ENCODE data around the gene ARMC2.
"Not testable (repeated sequence)": the region's sequence is repeated elsewhere in the genome, so short reads cannot be mapped to it uniquely, and the experiment has no call there.

The ARMC2 gene, protein sequence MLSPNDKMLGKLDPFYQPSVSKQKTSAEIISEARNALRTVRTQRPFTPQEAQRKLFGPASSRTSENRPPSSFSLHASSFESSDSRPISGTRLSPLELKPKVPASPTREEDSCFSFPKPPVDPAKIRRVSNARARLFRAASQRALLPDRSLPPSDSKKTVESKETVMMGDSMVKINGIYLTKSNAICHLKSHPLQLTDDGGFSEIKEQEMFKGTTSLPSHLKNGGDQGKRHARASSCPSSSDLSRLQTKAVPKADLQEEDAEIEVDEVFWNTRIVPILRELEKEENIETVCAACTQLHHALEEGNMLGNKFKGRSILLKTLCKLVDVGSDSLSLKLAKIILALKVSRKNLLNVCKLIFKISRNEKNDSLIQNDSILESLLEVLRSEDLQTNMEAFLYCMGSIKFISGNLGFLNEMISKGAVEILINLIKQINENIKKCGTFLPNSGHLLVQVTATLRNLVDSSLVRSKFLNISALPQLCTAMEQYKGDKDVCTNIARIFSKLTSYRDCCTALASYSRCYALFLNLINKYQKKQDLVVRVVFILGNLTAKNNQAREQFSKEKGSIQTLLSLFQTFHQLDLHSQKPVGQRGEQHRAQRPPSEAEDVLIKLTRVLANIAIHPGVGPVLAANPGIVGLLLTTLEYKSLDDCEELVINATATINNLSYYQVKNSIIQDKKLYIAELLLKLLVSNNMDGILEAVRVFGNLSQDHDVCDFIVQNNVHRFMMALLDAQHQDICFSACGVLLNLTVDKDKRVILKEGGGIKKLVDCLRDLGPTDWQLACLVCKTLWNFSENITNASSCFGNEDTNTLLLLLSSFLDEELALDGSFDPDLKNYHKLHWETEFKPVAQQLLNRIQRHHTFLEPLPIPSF

GRCh38 chr6:108848116-108848868, at the start of gene ARMC2:
TSS of gene ARMC2 (plus strand) at chr6:108848422. CDS start at chr6:108854268, 5,846 bp downstream.
- DNase-seq (ENCODE audit: low read depth) = peak; percentile 78

GRCh38 chr6:108798670-108799353, 49.4 kb upstream of the ARMC2 start:
- DNase-seq (ENCODE audit: low read depth) = no peak

DNA sequence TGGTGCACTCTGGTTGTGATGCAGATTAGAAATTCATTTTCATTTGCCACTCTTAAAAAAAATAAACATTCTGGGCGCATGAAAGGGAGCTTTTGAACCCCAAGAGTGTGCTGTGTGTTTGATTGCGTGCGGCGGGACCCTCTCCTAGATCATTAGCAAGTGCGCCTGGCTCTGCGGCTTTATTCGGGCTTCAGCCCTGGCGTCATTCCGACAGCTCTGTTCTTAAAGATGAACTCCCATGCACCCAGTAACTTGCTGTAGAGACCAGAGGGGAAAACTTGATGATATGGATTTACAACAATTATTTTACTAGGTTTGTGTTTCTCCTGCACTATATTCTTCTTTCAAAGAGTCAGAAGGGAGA, 48.9 kb upstream of the ARMC2 start:
- DNase-seq (ENCODE audit: low read depth) = no peak

GRCh38 chr6:108799791-108800190, 48.4 kb upstream of the ARMC2 start:
- no peak for DNase-seq (ENCODE audit: low read depth)

DNA sequence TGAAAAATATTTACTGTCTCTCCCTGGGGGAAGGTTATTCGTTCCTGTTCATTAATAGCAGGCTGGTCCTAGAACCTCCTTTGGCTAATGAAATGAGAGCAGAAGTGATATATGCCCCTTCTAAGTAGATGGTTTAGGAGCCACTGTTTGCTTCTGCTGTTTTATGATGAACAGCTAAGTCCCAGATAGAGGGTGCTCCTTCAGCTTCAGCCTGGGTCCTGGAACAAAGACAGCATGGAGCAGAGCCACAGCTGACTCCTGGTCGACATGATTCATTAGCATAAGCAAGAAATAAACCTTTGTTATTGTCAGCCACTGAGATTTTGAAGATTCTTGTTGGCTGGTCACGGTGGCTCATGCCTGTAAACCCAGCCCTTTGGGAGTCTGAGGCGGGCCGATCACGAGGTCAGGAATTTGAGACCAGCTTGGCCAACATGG, 47.8 kb upstream of the ARMC2 start:
- DNase-seq (ENCODE audit: low read depth) = peak; percentile 72

- no peak for DNase-seq (ENCODE audit: low read depth)
Measured at GRCh38 chr6:108801366-108801765, 46.9 kb upstream of the ARMC2 start.

- DNase-seq (ENCODE audit: low read depth) = no peak
Measured at GRCh38 chr6:108803982-108804490, 44.2 kb upstream of the ARMC2 start.

DNA sequence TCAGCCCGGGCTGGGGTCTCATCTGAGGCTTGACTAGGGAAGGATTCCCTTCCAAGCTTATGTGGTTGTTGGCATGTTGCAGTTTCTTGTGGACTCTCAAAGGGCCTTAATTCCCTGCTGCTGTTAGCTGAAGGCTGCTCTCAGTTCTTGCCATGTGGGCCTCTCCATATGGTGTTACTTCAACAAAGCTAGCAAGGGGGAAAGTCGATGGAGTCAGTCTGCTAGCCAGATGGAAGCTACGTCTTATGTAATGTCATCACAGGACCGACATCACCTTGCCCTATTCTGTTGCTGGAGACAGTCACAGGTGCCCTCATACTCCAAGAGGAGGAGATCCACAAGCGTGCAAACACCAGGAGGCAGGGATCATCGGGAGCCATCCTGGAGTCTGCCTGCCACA, 43.3 kb upstream of the ARMC2 start:
- DNase-seq (ENCODE audit: low read depth) = no peak

DNA sequence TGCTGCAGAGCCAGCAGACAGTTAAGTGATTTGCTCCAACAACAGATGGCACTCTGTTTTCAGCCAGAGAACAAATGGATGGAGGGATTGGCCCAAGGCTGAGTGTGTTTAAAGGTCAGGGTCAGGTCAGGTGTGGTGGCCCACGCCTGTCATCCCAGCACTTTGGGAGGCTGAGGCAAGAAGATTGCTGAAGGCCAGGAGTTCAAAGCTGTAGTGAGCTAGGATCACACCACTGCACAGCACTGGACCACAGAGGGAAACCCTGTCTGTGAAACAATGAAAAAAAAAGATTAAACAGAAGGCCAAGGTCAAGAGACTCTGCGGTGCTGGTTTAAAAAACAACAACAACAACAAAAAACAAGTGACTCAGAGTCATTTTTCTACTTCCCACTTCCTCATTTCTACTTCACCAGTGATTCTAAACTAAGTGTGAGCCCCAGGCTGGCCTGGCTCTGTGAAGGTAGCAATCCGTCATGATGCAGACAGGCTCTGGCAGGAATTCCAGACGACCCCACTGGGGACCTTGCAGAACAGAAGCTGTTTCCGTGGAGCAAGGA, 42.5 kb upstream of the ARMC2 start:
- DNase-seq (ENCODE audit: low read depth) = no peak

DNA sequence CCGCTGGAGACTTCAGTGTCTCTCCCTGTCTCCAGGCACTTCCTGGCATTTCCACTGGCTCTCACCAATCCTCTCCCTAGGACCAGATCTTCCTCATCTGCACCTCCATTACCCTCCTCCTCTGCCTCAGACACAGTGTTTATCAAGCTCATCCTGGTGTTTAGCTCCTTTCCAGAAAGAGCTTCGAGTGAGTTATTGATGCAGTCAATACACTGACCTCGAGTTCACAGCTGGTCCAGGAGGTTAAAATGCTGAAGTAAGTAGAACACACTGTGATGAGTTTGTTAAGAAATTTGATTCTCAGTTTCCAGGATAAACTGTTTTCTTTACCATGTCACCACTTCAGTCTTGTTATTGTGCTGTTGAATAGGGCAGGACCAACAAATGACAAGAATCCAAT, 42.1 kb upstream of the ARMC2 start:
- no peak for DNase-seq (ENCODE audit: low read depth)

DNA sequence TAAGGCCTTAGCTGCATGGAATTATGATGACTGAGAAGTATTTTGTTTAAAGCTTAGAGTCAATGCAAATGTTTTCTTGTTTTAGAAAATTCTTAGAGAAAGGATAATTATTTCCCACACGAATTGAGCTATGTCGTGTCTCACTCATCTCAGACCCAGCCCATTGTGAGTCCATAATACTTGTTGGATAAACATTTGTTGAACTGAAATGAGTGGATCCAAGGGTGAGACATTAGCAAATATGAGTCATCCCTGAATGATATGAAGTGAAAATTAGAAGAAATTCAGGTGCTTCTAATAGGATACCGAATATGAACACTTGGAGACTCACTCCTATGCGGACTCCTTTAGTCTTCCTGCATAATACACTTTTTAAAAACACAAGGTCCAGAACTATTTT, 41.6 kb upstream of the ARMC2 start:
- DNase-seq (ENCODE audit: low read depth) = no peak

GRCh38 chr6:108807928-108808327, 40.3 kb upstream of the ARMC2 start:
- no peak for DNase-seq (ENCODE audit: low read depth)

GRCh38 chr6:108809211-108809610, 39.0 kb upstream of the ARMC2 start:
- DNase-seq (ENCODE audit: low read depth) = no peak

GRCh38 chr6:108810057-108810643, 38.1 kb upstream of the ARMC2 start:
- DNase-seq (ENCODE audit: low read depth) = no peak

DNA sequence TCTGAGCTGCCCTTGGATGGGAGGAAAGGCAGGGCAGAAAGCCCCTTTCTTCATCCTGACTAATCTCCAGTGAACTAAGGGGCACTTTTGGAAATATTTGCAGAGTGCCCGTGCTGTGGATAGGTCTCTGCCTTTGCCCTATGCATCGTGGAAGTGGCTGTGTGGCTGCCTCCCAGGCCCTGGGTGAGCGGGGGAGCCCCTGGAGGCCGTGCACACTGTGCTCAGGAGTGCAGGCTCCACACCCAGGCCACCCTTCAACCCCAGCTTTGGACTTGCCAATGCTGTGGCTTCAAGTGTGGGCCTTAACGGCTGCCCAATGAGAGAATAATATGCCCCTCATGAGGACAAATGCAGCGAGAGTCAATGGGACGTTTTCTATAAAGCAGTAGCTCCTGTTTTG, 36.7 kb upstream of the ARMC2 start:
- DNase-seq (ENCODE audit: low read depth) = no peak

DNA sequence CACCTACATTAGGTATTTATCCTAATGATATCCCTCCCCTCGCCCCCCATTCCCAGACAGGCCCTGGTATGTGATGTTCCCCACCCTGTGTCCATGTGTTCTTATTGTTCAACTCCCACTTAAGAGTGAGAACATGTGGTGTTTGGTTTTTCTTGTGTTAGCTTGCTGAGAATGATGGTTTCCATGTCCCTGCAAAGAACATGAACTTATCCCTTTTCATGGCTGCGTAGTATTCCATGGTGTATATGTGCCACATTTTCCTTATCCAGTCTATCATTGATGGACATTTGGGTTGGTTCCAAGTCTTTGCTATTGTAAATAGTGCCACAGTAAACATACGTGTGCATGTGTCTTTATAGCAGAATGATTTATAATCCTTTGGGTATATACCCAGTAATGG, 35.0 kb upstream of the ARMC2 start:
- DNase-seq (ENCODE audit: low read depth) = not testable (repeated sequence)

GRCh38 chr6:108817276-108817675, 30.9 kb upstream of the ARMC2 start:
- DNase-seq (ENCODE audit: low read depth) = not testable (repeated sequence)

- no peak for DNase-seq (ENCODE audit: low read depth)
Measured at GRCh38 chr6:108820006-108820405, 28.2 kb upstream of the ARMC2 start.

DNA sequence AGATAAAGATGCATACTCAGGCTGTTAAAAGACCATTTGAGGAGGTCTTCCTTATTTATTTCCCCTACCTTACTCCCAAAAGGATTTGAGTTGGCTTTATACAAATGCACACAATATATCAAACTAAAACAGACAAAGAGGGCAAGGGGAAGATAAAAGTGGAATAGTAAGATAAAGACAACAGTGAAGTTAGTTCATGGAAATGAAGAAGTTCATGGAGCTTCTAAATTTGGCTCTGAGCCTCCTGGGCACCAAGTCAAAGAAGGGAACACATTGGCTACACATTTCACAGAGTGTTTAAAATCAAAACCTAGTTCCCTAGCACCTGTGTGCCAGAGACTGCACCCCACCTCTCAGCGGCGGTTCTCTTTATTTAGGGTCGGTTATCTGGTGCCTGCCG, 25.8 kb upstream of the ARMC2 start:
- DNase-seq (ENCODE audit: low read depth) = no peak

DNA sequence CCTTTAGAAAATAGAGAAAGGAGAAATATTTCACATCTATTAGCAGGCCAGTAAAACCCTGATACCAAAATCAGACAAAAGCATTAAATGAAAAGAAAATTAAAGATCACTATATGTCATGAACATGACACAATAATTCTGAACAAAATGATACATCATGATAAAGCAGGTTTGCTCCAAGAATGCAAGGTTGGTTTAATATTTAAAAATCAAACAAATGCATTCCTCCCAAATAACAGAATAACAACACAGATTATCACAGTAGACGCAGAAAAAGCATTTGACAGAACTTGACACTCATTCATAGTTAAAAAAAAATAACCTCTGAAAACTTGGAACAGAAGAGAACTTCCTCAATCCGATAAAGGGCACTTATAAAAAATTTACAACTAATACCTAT, 22.9 kb upstream of the ARMC2 start:
- DNase-seq (ENCODE audit: low read depth) = no peak

DNA sequence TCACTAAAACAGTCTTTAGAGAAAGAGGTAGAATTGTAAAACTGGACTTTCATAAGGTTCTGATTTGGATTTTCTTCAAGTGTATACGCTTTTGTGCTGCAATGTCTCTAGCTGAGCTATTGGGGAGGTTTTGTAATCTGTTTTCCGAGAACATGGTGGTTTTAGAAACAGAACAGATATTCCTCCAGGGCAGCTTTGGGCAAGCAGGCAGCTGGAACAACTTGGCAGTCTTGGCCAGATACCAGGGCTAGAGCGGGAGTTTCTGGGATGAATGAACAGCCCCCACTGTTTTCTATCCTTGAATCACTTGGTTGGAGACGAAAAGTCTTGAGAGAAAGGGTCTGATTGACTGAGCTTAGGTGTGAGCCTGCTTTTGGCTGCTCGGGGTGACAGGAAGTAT, 17.1 kb upstream of the ARMC2 start:
- DNase-seq (ENCODE audit: low read depth) = peak; percentile 39
